HepG2 (cell line): ENCODE measurements around the gene ADGRG1. TPM values are rescaled to one million over a fixed set of nuclear protein-coding genes. Genes with fewer than 3 reads are reported as not detected.

Source experiments
- ATAC-seq: fragments of 200-7000 bp; cut with Tn5 transposase; 3 replicates; pipeline ENCODE4 v1.9.1; 2020; ENCODE audit warnings: mild to moderate bottlenecking, moderate library complexity
- BruUV-seq: library from RNA; stranded (reverse); fragments of 400-500 nt; replicated peaks from 2 replicates; lab custom pipeline; 2021; lab: Mats Ljungman, UMichigan
- CTCF ChIA-PET: fragments of 300-600 bp; formaldehyde crosslinking; extraction: SDS; loops from one replicate; lab custom pipeline; 2021; ENCODE audit warnings: low total read pairs, inconsistent platforms, low intra/inter-chr PET ratio; lab: Yijun Ruan, JAX
- POLR2A ChIA-PET: fragments of 350-600 bp; sonication (Branson Sonifier 250); formaldehyde crosslinking; loops from one replicate; lab custom pipeline; 2020; ENCODE audit warnings: antibody characterized with exemption, inconsistent platforms; lab: Yijun Ruan, JAX
- DNase-seq: peaks from one replicate; pipeline ENCODE4 v3.0.0-alpha.2; 2015; ENCODE audit warnings: low spot score
- FAIRE-seq: peaks from 3 replicates; lab custom pipeline; 2011; peaks lifted over from hg19 to GRCh38; lab: Jason Lieb, UNC
- H2AFZ ChIP-seq: one replicate; pipeline ENCODE4 v1.6.1; 2011; ENCODE audit warnings: low read length, inconsistent platforms
- H3K27ac ChIP-seq: fragments of 300-600 bp; 3 replicates; pipeline ENCODE4 v1.8.0; 2011; ENCODE audit warnings: mixed run types, mild to moderate bottlenecking, mixed read lengths, low read length, inconsistent platforms; ENCODE audit not compliant: insufficient read depth; ENCODE audit errors: extremely low read length
- H3K27me3 ChIP-seq, 2 experiments: fragments of 200-600 bp in 1 of 2; 2 replicates in 1 of 2; 3 replicates in 1 of 2; pipeline versions ENCODE4 v1.6.0 to v1.8.0; 2011; ENCODE audit warnings: low read length in 2 of 2, mild to moderate bottlenecking in 2 of 2, moderate library complexity in 2 of 2, inconsistent platforms in 1 of 2; ENCODE audit not compliant: insufficient read depth in 2 of 2, control insufficient read depth in 1 of 2
- H3K36me3 ChIP-seq, 2 experiments: fragments of 200-600 bp in 1 of 2; replicated peaks in 1 of 2; 2 replicates in 1 of 2; 3 replicates in 1 of 2; pipeline versions ENCODE4 v1.5.1 to v1.8.0; 2011; ENCODE audit warnings: low read length in 2 of 2, inconsistent platforms in 1 of 2; ENCODE audit not compliant: insufficient read depth in 2 of 2, control insufficient read depth in 1 of 2
- H3K4me1 ChIP-seq: 2 replicates; pipeline ENCODE4 v1.5.1; 2012; ENCODE audit warnings: low read length, inconsistent platforms; ENCODE audit not compliant: insufficient read depth
- H3K4me2 ChIP-seq: 2 replicates; pipeline ENCODE4 v1.6.0; 2011; ENCODE audit warnings: low read depth, low read length, inconsistent platforms
- H3K4me3 ChIP-seq, 3 experiments: fragments of 200-600 bp in 1 of 3; sonication (generic), shearing (Covaris generic) in 1 of 3; replicated peaks in 1 of 3; 2 replicates each; pipeline ENCODE4 v1.5.1; 2011 to 2016; ENCODE audit warnings: low read length in 3 of 3, inconsistent platforms in 2 of 3, low read depth in 2 of 3, mild to moderate bottlenecking in 2 of 3, control low read depth in 1 of 3, mixed read lengths in 1 of 3; ENCODE audit not compliant: insufficient read depth in 1 of 3
- H3K79me2 ChIP-seq: one replicate; pipeline ENCODE4 v1.6.1; 2011; ENCODE audit warnings: low read length, inconsistent platforms; ENCODE audit not compliant: insufficient read depth
- H3K9ac ChIP-seq: 2 replicates; pipeline ENCODE4 v1.6.0; 2011; ENCODE audit warnings: mild to moderate bottlenecking, low read depth, low read length, inconsistent platforms; ENCODE audit not compliant: insufficient read depth
- H3K9me3 ChIP-seq: 2 replicates; pipeline ENCODE4 v1.5.1; 2012; ENCODE audit warnings: mild to moderate bottlenecking, low read length
- H4K20me1 ChIP-seq: 2 replicates; pipeline ENCODE4 v1.6.0; 2011; ENCODE audit warnings: inconsistent platforms, mild to moderate bottlenecking, low read length, moderate library complexity; ENCODE audit not compliant: insufficient read depth
- ARHGAP35 ChIP-seq: sonication (generic); formaldehyde crosslinking; IDR thresholded peaks from 2 replicates; pipeline ENCODE4 v1.9.0; 2022; ENCODE audit warnings: mild to moderate bottlenecking, inconsistent platforms, moderate library complexity, missing genetic modification reagents, borderline replicate concordance
- ARNT2 ChIP-seq: sonication (generic); formaldehyde crosslinking; IDR thresholded peaks from 2 replicates; pipeline ENCODE4 v1.8.0; 2022; ENCODE audit warnings: mild to moderate bottlenecking, low read depth, missing genetic modification reagents, moderate library complexity
- ATRX ChIP-seq: sonication (generic); formaldehyde crosslinking; IDR thresholded peaks from 2 replicates; pipeline ENCODE4 v1.4.0; 2020; ENCODE audit warnings: missing genetic modification reagents, borderline replicate concordance
- HOXA5 ChIP-seq: sonication (generic); formaldehyde crosslinking; IDR thresholded peaks from 2 replicates; pipeline ENCODE4 v1.4.0; 2020; ENCODE audit warnings: missing genetic modification reagents
- JDP2 ChIP-seq: sonication (generic); formaldehyde crosslinking; IDR thresholded peaks from 2 replicates; pipeline ENCODE4 v1.8.1; 2022; ENCODE audit warnings: missing genetic modification reagents, borderline replicate concordance
- KDM1A ChIP-seq: IDR thresholded peaks from 2 replicates; pipeline ENCODE4 v1.6.1; 2016; ENCODE audit warnings: missing compliant biosample characterization
- RFX3 ChIP-seq: IDR thresholded peaks from 2 replicates; pipeline ENCODE4 v1.6.1; 2016; ENCODE audit warnings: missing biosample characterization, missing genetic modification reagents
- THYN1 ChIP-seq: sonication (generic); formaldehyde crosslinking; IDR thresholded peaks from 2 replicates; pipeline ENCODE4 v1.8.1; 2023; ENCODE audit warnings: low read depth, mild to moderate bottlenecking, moderate library complexity, missing genetic modification reagents, borderline replicate concordance
- ZNF124 ChIP-seq: sonication (generic); formaldehyde crosslinking; IDR thresholded peaks from 2 replicates; pipeline ENCODE4 v1.4.0; 2020; ENCODE audit warnings: missing genetic modification reagents
- ZNF20 ChIP-seq: sonication (generic); formaldehyde crosslinking; IDR thresholded peaks from 2 replicates; pipeline ENCODE4 v1.4.0; 2020; ENCODE audit warnings: mild to moderate bottlenecking, moderate library complexity, missing genetic modification reagents
- ZNF30 ChIP-seq: sonication (generic); formaldehyde crosslinking; IDR thresholded peaks from 2 replicates; pipeline ENCODE4 v1.5.0; 2020; ENCODE audit warnings: mild to moderate bottlenecking, missing genetic modification reagents
- ZNF335 ChIP-seq: sonication (generic); formaldehyde crosslinking; IDR thresholded peaks from 2 replicates; pipeline ENCODE4 v1.4.0; 2020; ENCODE audit warnings: missing genetic modification reagents
- WGBS: methylation state at CpG from one replicate; pipeline ENCODE4 v1.1.6; 2017; ENCODE audit warnings: low lambda C conversion rate; 5-methylcytosine and 5-hydroxymethylcytosine counted together
- in situ Hi-C: cut with HindIII; loops from 2 replicates; pipeline ENCODE4 v1.10.0; 2017; ENCODE audit warnings: low pct_unique_long_range_greater_than_20kb; ENCODE audit not compliant: extremely low pct_ligation_motif_present
- intact Hi-C: fragments of 100-400 bp; cut with micrococcal nuclease; formaldehyde crosslinking; loops from one replicate; pipeline ENCODE4 v1.10.0; 2022; ENCODE audit not compliant: unreplicated experiment
- polyA plus RNA-seq, 8 experiments: library from polyadenylated mRNA; depleted of rRNA in 3 of 8; stranded (reverse) in 7 of 8; unstranded in 1 of 8; fragments of >200 nt; fragmentation: Illumina TruSeq in 4 of 8; extraction: Trizol in 4 of 8; gene quantifications; 2 replicates each; pipeline versions ENCODE4 v1.2.1 to v1.2.3, GENCODE V29; 2011 to 2016; ENCODE audit warnings: low read depth in 4 of 8, missing spikeins in 1 of 8, mixed read lengths in 1 of 8; ENCODE audit not compliant: insufficient read depth in 1 of 8
- total RNA-seq, 5 experiments: library from RNA; depleted of rRNA; stranded (reverse); fragments of >200 nt; fragmentation: Illumina TruSeq; extraction: Trizol; gene quantifications; 2 replicates each; pipeline ENCODE4 v1.2.3, GENCODE V29; 2016; ENCODE audit warnings: low read depth in 1 of 5
- TF ChIP-seq, protein P1 (sequence below): sonication (generic); formaldehyde crosslinking; IDR thresholded peaks from 2 replicates; pipeline ENCODE4 v1.5.0; 2020; ENCODE audit warnings: mild to moderate bottlenecking, missing genetic modification reagents
- TF ChIP-seq, protein P2 (sequence below): sonication (generic); formaldehyde crosslinking; IDR thresholded peaks from 2 replicates; pipeline ENCODE4 v1.4.0; 2020; ENCODE audit warnings: missing genetic modification reagents, mild to moderate bottlenecking, borderline replicate concordance
- TF ChIP-seq, protein P3 (sequence below): sonication (generic); formaldehyde crosslinking; conservative IDR thresholded peaks from 2 replicates; pipeline ENCODE4 v1.4.0; 2020; ENCODE audit warnings: mild to moderate bottlenecking, missing genetic modification reagents, moderate library complexity
- TF ChIP-seq, protein P4 (sequence below): sonication (generic); formaldehyde crosslinking; IDR thresholded peaks from 2 replicates; pipeline ENCODE4 v1.4.0; 2020; ENCODE audit warnings: mild to moderate bottlenecking, missing genetic modification reagents

The ADGRG1 gene
- total and polyA plus RNA-seq, 2 of the 13 experiments (the other 11 are each of a cell fraction or from before 2014, with no cell fraction given): 2.7 to 5.9 TPM

DNA sequence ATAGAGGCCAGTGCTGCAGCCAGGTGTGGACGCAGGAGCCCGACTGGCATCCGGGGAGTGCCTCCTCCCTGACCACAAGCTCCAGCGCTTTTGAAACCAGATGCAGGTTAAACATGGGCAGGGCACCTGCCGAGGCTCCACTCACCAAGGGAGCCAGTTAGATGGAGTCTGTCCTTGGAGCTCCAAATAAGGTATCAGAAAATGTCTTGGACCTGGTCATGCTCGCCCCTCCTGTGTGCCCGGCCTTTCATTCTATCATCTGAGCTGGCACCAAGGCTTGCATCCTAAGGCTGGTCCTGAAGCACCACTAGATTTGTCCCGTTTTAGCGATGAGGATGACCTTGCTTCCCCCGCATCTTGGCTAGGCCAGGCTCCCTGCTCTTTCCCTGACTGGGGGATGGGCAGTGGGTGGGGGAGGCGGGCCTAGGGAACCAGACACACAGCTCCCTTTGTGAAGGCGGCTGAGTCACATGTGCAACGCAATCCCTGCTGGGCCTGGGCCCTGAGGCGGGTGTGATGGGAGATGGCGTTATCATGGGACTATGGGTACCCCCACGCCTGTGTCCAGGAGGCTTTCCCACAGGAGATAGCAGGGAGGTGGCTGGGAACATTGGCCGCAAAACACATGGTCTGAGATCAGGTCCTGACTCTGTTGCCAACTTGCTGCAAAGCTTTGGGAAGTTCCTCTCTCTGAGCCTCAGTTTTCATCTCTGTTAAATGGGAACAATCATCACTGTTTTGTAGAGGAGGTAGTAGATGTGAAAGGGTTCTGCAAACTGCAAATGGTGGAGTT is 5.0 kb upstream of the ADGRG1 start:
- H2AFZ ChIP-seq: no peak overlapping the region
- peaks cover 72% of the 10 kb centered on the region for H3K4me1 ChIP-seq
- no TSS peak for BruUV-seq
- H3K27ac ChIP-seq: no peak overlapping the region
- no peaks in the 10 kb centered on the region for H3K9me3 ChIP-seq
- ChIA-PET POLR2A (interaction anchor here (0.5 to 8.7 kb wide), 13 partner anchors 12 to 603 kb away, joined by 3 to 127 read pairs (median 5); partner anchors contain the start of genes ADGRG3 and KATNB1), CTCF (interaction anchor here (2.8 kb wide), 1 partner anchor 26 kb away, joined by 15 read pairs; no protein-coding TSS in a partner anchor)
- no peaks in the 10 kb centered on the region for H3K79me2 ChIP-seq
- no peak overlapping the region; the same call in 1 of the 2 replicates for H3K9ac ChIP-seq
- in situ Hi-C loops: no loop called here
- ATAC-seq: peak; percentile 21
- peak overlapping the region in 1 of 3 experiments; percentile 37; a peak in 2 of 6 replicates for H3K4me3 ChIP-seq
- intact Hi-C loops: loop anchor here (1.0 kb wide), 2 partner anchors 16 to 32 kb away; no protein-coding TSS in a partner anchor
- H3K36me3 ChIP-seq: no peaks in the 10 kb centered on the region
- peak; percentile 74 for FAIRE-seq
- peak; percentile 91 for DNase-seq
- H4K20me1 ChIP-seq: no peaks in the 10 kb centered on the region
- 2% methylated on average over 17 of the region's 17 CpGs for WGBS
- H3K27me3 ChIP-seq: no peaks in the 10 kb centered on the region
- peak overlapping the region; percentile 65 for H3K4me2 ChIP-seq
- TF ChIP-seq, protein P1, sequence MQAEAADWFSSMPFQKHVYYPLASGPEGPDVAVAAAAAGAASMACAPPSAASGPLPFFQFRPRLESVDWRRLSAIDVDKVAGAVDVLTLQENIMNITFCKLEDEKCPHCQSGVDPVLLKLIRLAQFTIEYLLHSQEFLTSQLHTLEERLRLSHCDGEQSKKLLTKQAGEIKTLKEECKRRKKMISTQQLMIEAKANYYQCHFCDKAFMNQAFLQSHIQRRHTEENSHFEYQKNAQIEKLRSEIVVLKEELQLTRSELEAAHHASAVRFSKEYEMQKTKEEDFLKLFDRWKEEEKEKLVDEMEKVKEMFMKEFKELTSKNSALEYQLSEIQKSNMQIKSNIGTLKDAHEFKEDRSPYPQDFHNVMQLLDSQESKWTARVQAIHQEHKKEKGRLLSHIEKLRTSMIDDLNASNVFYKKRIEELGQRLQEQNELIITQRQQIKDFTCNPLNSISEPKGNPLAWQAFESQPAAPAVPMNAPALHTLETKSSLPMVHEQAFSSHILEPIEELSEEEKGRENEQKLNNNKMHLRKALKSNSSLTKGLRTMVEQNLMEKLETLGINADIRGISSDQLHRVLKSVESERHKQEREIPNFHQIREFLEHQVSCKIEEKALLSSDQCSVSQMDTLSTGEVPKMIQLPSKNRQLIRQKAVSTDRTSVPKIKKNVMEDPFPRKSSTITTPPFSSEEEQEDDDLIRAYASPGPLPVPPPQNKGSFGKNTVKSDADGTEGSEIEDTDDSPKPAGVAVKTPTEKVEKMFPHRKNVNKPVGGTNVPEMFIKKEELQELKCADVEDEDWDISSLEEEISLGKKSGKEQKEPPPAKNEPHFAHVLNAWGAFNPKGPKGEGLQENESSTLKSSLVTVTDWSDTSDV (CRISPR knock-in tag): no peak
- TF ChIP-seq ZNF30 (CRISPR knock-in tag) (no peak), ATRX (no peak), ARHGAP35 (CRISPR knock-in tag) (no peak), RFX3 (CRISPR knock-in tag) (no peak), ZNF20 (CRISPR knock-in tag) (no peak), KDM1A (peak; percentile 99), ZNF335 (CRISPR knock-in tag) (no peak), JDP2 (CRISPR knock-in tag) (no peak), HOXA5 (CRISPR knock-in tag) (no peak), THYN1 (CRISPR knock-in tag) (no peak), ARNT2 (no peak), ZNF124 (CRISPR knock-in tag) (0 out of 2 replicates have a peak, but pooled peaks have one; percentile 6)
- TF ChIP-seq, protein P2, sequence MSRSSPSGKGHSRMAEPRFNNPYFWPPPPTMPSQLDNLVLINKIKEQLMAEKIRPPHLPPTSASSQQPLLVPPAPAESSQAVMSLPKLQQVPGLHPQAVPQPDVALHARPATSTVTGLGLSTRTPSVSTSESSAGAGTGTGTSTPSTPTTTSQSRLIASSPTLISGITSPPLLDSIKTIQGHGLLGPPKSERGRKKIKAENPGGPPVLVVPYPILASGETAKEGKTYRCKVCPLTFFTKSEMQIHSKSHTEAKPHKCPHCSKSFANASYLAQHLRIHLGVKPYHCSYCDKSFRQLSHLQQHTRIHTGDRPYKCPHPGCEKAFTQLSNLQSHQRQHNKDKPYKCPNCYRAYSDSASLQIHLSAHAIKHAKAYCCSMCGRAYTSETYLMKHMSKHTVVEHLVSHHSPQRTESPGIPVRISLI: no peak
- TF ChIP-seq, protein P3, sequence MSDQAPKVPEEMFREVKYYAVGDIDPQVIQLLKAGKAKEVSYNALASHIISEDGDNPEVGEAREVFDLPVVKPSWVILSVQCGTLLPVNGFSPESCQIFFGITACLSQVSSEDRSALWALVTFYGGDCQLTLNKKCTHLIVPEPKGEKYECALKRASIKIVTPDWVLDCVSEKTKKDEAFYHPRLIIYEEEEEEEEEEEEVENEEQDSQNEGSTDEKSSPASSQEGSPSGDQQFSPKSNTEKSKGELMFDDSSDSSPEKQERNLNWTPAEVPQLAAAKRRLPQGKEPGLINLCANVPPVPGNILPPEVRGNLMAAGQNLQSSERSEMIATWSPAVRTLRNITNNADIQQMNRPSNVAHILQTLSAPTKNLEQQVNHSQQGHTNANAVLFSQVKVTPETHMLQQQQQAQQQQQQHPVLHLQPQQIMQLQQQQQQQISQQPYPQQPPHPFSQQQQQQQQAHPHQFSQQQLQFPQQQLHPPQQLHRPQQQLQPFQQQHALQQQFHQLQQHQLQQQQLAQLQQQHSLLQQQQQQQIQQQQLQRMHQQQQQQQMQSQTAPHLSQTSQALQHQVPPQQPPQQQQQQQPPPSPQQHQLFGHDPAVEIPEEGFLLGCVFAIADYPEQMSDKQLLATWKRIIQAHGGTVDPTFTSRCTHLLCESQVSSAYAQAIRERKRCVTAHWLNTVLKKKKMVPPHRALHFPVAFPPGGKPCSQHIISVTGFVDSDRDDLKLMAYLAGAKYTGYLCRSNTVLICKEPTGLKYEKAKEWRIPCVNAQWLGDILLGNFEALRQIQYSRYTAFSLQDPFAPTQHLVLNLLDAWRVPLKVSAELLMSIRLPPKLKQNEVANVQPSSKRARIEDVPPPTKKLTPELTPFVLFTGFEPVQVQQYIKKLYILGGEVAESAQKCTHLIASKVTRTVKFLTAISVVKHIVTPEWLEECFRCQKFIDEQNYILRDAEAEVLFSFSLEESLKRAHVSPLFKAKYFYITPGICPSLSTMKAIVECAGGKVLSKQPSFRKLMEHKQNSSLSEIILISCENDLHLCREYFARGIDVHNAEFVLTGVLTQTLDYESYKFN (CRISPR knock-in tag): 0 out of 2 replicates have a peak, but pooled peaks have one; percentile 18
- TF ChIP-seq, protein P4, sequence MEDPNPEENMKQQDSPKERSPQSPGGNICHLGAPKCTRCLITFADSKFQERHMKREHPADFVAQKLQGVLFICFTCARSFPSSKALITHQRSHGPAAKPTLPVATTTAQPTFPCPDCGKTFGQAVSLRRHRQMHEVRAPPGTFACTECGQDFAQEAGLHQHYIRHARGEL (CRISPR knock-in tag): no peak
